Left lung (tissue), 10 donors: ENCODE measurements around the gene FBLN1. TPM values are rescaled to one million over a fixed set of nuclear protein-coding genes. Genes with fewer than 3 reads are reported as not detected.
"Not testable (repeated sequence)": the region's sequence is repeated elsewhere in the genome, so short reads cannot be mapped to it uniquely, and the experiment has no call there.

Experiments
- ATAC-seq: fragments of 200-7000 bp; cut with Tn5 transposase; one replicate; pipeline ENCODE4 v1.9.1; 2020; ENCODE audit warnings: moderate library complexity
- DNase-seq, 4 donors: peaks; one replicate each; pipeline ENCODE4 v3.0.0-alpha.2; 2013 to 2020
- H3K27ac ChIP-seq, 2 donors: fragments of 200-600 bp; sonication (generic) in 1 of 2; one replicate each; pipeline versions ENCODE4 v1.5.0 to v1.8.0; 2020 to 2021
- H3K27me3 ChIP-seq, 2 donors: fragments of 200-600 bp; sonication (generic) in 1 of 2; one replicate each; pipeline versions ENCODE4 v1.5.0 to v1.8.0; 2020 to 2021
- H3K36me3 ChIP-seq, 2 donors: fragments of 200-600 bp; sonication (generic) in 1 of 2; one replicate each; pipeline versions ENCODE4 v1.5.0 to v1.8.0; 2020 to 2021
- H3K4me1 ChIP-seq, 2 donors: fragments of 200-600 bp; one replicate each; pipeline ENCODE4 v1.8.0; 2021
- H3K4me3 ChIP-seq, 2 donors: fragments of 200-600 bp; sonication (generic) in 1 of 2; one replicate each; pipeline versions ENCODE4 v1.5.0 to v1.8.0; 2020 to 2021; ENCODE audit warnings: mild to moderate bottlenecking in 1 of 2
- H3K9me3 ChIP-seq, 2 donors: fragments of 200-600 bp; sonication (generic) in 1 of 2; one replicate each; pipeline versions ENCODE4 v1.5.0 to v1.8.0; 2020 to 2021
- CTCF ChIP-seq, 2 donors: fragments of 200-600 bp; sonication (generic) in 1 of 2; IDR thresholded peaks; one replicate each; pipeline versions ENCODE4 v1.5.0 to v1.8.0; 2021; ENCODE audit warnings: antibody characterized with exemption in 2 of 2
- intact Hi-C, 2 donors: fragments of 100-400 bp; cut with DNase I; formaldehyde crosslinking; loops; one replicate each; pipeline versions ENCODE4 v1.11.2 to v1.14.2; 2022
- polyA plus RNA-seq, 6 donors: library from polyadenylated mRNA; unstranded; fragments of 120-200 nt; gene quantifications; one replicate each; pipeline ENCODE4 v1.2.1, GENCODE V29; 2013; ENCODE audit not compliant: insufficient read length in 6 of 6
- total RNA-seq, 2 donors: library from RNA; stranded (reverse); fragmentation: NEBNext Ultra II Directional; extraction: Animal tissue kit (Norgen Biotek cat#: 25700); gene quantifications; one replicate each; pipeline ENCODE4 v1.2.1, GENCODE V29; 2021
- donor health status: DM: no; HTN: yes; CAD: no.
- donor health status: DM: no; HTN: no; CAD: no.

The FBLN1 gene
- total and polyA plus RNA-seq, 8 donors, result 287 to 447 (median 312) TPM

DNA sequence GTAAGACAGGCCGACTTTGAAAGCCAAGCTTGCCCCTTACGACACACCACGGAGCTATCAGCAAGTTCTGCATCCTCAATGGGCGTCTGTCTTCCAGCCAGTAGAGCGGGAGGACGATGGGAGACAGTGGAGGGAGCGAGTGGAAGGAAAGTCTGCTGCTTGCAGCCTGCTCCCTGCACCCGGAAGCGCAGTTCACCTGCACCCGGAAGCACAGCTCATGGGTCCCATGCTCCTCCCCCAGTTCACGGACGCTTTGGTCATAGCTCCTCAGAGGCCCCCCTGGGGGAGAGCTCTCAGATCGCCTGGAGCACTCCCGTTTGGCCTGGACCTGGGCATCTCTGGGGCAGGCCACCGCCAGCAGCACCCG, 51.3 kb downstream of the FBLN1 start:
- no peak overlapping the region for H3K27ac ChIP-seq
- ATAC-seq (peak; percentile 3), DNase-seq (no peak)
- intact Hi-C loops, result loop anchor here in 1 of 2 donors (5.0 to 10.0 kb wide), 2 partner anchors 112 to 279 kb away; no protein-coding TSS in a partner anchor
- H3K4me1 ChIP-seq, result peaks cover 10 to 15% of the 10 kb centered on the region in 2 donors
- no peak for TF ChIP-seq CTCF (IDR thresholded peaks at IDR 0.05)
- H3K27me3 ChIP-seq, result peaks cover 0 to 40% of the 10 kb centered on the region in 2 donors
- no peaks in the 10 kb centered on the region for H3K36me3 ChIP-seq
- no peaks in the 10 kb centered on the region for H3K9me3 ChIP-seq
- no peak overlapping the region for H3K4me3 ChIP-seq

- DNase-seq, result no peak
- no peak for ATAC-seq
- Histone ChIP-seq H3K9me3 (peaks cover 0 to 4% of the 10 kb centered on the region in 2 donors), H3K27me3 (peaks cover 0 to 37% of the 10 kb centered on the region in 2 donors), H3K36me3 (no peaks in the 10 kb centered on the region), H3K4me3 (no peak overlapping the region), H3K27ac (no peak overlapping the region), H3K4me1 (peaks cover 10 to 15% of the 10 kb centered on the region in 2 donors)
- intact Hi-C loops, result loop anchor here in 1 of 2 donors (5.0 to 10.0 kb wide), 2 partner anchors 113 to 280 kb away; no protein-coding TSS in a partner anchor
- TF ChIP-seq CTCF (IDR thresholded peaks at IDR 0.05), result no peak
Observed at GRCh38 chr22:45554861-45555260, 52.2 kb downstream of the FBLN1 start.

GRCh38 chr22:45557926-45558325, 55.2 kb downstream of the FBLN1 start:
- Histone ChIP-seq H3K9me3 (peaks cover 0 to 15% of the 10 kb centered on the region in 2 donors), H3K27me3 (peaks cover 0 to 15% of the 10 kb centered on the region in 2 donors)
- not testable (repeated sequence) for H3K36me3 ChIP-seq, H3K4me1 ChIP-seq, DNase-seq, ATAC-seq, H3K4me3 ChIP-seq, H3K27ac ChIP-seq
- intact Hi-C loops, result loop anchor here in 1 of 2 donors (10.0 kb wide), 1 partner anchor 283 kb away; no protein-coding TSS in a partner anchor

- H3K36me3 ChIP-seq, H3K4me3 ChIP-seq, ATAC-seq, H3K27me3 ChIP-seq, H3K27ac ChIP-seq, DNase-seq, H3K4me1 ChIP-seq, intact Hi-C loops: not testable (repeated sequence)
- H3K9me3 ChIP-seq, result peaks cover 0 to 15% of the 10 kb centered on the region in 2 donors
Observed at GRCh38 chr22:45560092-45560491, 57.4 kb downstream of the FBLN1 start.

- H3K36me3 ChIP-seq, ATAC-seq, intact Hi-C loops, H3K27ac ChIP-seq, H3K4me3 ChIP-seq, H3K4me1 ChIP-seq, DNase-seq: not testable (repeated sequence)
- H3K9me3 ChIP-seq, result peaks cover 0 to 15% of the 10 kb centered on the region in 2 donors
- H3K27me3 ChIP-seq, result peaks cover 0 to 14% of the 10 kb centered on the region in 2 donors
Observed at GRCh38 chr22:45560761-45561160, 58.1 kb downstream of the FBLN1 start.

DNA sequence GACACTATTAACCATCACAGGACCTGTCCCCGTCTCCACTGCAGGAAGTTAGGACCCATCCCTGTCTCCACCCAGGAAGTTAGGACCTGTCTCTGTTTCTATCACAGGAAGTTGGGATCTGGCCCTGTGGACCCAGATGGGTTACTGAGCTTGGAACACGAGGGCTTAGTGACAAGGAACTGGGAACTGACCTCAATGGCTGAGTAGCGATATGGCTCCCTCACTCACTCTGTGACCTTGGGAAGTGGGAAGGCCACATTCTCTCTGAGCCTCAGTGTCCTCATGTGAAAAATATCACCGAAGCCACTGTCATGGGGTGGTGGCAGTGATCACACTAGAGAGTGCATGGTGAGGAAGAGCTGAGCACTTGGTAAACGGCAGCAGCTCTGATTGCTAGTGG, 59.4 kb downstream of the FBLN1 start:
- peaks cover 0 to 15% of the 10 kb centered on the region in 2 donors for H3K9me3 ChIP-seq
- H3K4me1 ChIP-seq, result no peaks in the 10 kb centered on the region
- H3K36me3 ChIP-seq, result no peaks in the 10 kb centered on the region
- DNase-seq, result no peak
- intact Hi-C loops, result no loop called here
- no peak overlapping the region for H3K4me3 ChIP-seq
- H3K27ac ChIP-seq, result no peak overlapping the region
- H3K27me3 ChIP-seq, result peaks cover 0 to 25% of the 10 kb centered on the region in 2 donors
- ATAC-seq, result no peak
- no peak for TF ChIP-seq CTCF (IDR thresholded peaks at IDR 0.05)
